ENCODE results near the gene NHS. TPM values are rescaled to one million over a fixed set of nuclear protein-coding genes. Genes with fewer than 3 reads are reported as not detected.

Gene NHS
- total and polyA plus RNA-seq, 10 donors: 0.32 to 3.1 (median 2.1) TPM

DNA sequence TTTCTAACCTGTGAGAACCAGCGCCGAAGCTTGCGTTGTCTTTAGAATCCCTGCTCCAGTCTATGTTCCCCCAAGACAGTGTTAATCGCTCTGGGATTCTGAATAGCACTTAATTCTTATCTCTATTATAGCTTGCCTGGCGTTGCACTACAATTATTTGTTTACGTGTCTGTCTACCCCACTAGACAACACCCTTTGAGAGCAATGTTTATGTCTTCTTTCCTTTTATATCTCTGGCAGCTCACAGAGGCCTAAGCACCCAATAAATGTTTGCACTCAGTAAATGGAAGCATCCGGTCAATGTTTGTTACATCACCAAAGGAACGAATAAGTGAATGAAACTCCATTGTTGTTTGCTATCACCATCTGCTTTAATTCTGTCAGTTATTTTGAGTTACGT lies 4.8 kb upstream of the NHS start:
- Histone ChIP-seq H3K9me3 (no peaks in the 10 kb centered on the region), H3K36me3 (no peaks in the 10 kb centered on the region), H3K4me1 (peaks cover 0 to 5% (median 0%) of the 10 kb centered on the region in 6 donors), H3K4me3 (no peak overlapping the region), H3K27me3 (replicated peaks in 1 of 7) (peaks cover 0 to 16% (median 7%) of the 10 kb centered on the region in 7 donors), H3K27ac (no peak overlapping the region)
- no peak for DNase-seq
- WGBS, 5 donors: 81 to 91% (median 84%) methylated on average over 9 of the region's 9 CpGs
- TF ChIP-seq POLR2AphosphoS5 (IDR thresholded peaks at IDR 0.05): no peak
- intact Hi-C loops (cut with DNase I; ENCODE audit: low total_unique reads): no loop called here

- no peak overlapping the region for H3K27ac ChIP-seq
- 74 to 92% (median 85%) methylated on average over 8 of the region's 8 CpGs for WGBS, 5 donors
- no peak for DNase-seq
- intact Hi-C loops (cut with DNase I; ENCODE audit: low total_unique reads): no loop called here
- no peaks in the 10 kb centered on the region for H3K36me3 ChIP-seq
- H3K4me3 ChIP-seq: no peak overlapping the region
- TF ChIP-seq POLR2A (IDR thresholded peaks at IDR 0.05): no peak
- TF ChIP-seq POLR2AphosphoS5 (IDR thresholded peaks at IDR 0.05): no peak
- TF ChIP-seq, protein P1, sequence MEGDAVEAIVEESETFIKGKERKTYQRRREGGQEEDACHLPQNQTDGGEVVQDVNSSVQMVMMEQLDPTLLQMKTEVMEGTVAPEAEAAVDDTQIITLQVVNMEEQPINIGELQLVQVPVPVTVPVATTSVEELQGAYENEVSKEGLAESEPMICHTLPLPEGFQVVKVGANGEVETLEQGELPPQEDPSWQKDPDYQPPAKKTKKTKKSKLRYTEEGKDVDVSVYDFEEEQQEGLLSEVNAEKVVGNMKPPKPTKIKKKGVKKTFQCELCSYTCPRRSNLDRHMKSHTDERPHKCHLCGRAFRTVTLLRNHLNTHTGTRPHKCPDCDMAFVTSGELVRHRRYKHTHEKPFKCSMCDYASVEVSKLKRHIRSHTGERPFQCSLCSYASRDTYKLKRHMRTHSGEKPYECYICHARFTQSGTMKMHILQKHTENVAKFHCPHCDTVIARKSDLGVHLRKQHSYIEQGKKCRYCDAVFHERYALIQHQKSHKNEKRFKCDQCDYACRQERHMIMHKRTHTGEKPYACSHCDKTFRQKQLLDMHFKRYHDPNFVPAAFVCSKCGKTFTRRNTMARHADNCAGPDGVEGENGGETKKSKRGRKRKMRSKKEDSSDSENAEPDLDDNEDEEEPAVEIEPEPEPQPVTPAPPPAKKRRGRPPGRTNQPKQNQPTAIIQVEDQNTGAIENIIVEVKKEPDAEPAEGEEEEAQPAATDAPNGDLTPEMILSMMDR (IDR thresholded peaks at IDR 0.05 in 8 of 11, conservative IDR thresholded peaks at IDR 0.05 in 3 of 11): no peak
- peaks cover 0 to 35% (median 25%) of the 10 kb centered on the region in 7 donors for H3K27me3 ChIP-seq (replicated peaks in 1 of 7)
- H3K4me1 ChIP-seq: peaks cover 0 to 20% (median 0%) of the 10 kb centered on the region in 6 donors
- H3K9me3 ChIP-seq: no peaks in the 10 kb centered on the region
These were observed 2.9 kb upstream of the NHS start for GRCh38 chrX:17372052-17372451.

- intact Hi-C loops (cut with DNase I; ENCODE audit: low total_unique reads): no loop called here
- WGBS, 5 donors: 74 to 95% (median 82%) methylated on average over 3 of the region's 3 CpGs
- H3K27ac ChIP-seq: no peak overlapping the region
These were observed 1.7 kb upstream of the NHS start for GRCh38 chrX:17373337-17373736.

DNA sequence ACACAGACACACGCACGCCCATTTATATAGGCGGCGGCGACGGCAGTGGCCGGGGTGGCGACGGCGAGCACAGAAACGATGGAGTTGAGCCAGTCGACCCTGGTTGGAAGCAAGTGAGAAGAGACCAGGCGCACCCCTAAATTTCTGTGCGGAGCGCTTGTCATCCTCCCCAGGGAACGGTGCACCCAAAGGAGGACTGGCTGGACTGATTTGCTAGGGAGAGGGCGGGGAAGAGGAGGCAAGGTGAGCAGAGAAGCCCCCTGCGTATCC lies 302 bp downstream of the NHS start:
- Histone ChIP-seq H3K27ac (peak overlapping the region in 5 of 8 donors; percentile 18 to 55 (median 38)), H3K36me3 (no peaks in the 10 kb centered on the region), H3K9me3 (no peaks in the 10 kb centered on the region), H3K27me3 (replicated peaks in 1 of 7) (peaks cover 0 to 55% (median 32%) of the 10 kb centered on the region in 7 donors), H3K4me3 (peak overlapping the region in 7 of 8 donors; percentile 27 to 61 (median 35)), H3K4me1 (peaks cover 0 to 27% (median 0%) of the 10 kb centered on the region in 6 donors)
- intact Hi-C loops (cut with DNase I; ENCODE audit: low total_unique reads): no loop called here
- no peak for DNase-seq
- WGBS, 5 donors: 0 to 44% (median 1%) methylated on average over 5 to 18 of the region's 18 CpGs
- no peak for TF ChIP-seq POLR2A (IDR thresholded peaks at IDR 0.05)
- no peak for TF ChIP-seq POLR2AphosphoS5 (IDR thresholded peaks at IDR 0.05)
- TF ChIP-seq, protein P1 (IDR thresholded peaks at IDR 0.05 in 8 of 11, conservative IDR thresholded peaks at IDR 0.05 in 3 of 11): no peak

More at GRCh38 chrX:17373337-17373736, 1.7 kb upstream of the NHS start:
- no peak for DNase-seq
- no peaks in the 10 kb centered on the region for H3K9me3 ChIP-seq
- TF ChIP-seq, protein P1 (IDR thresholded peaks at IDR 0.05 in 8 of 11, conservative IDR thresholded peaks at IDR 0.05 in 3 of 11): no peak
- TF ChIP-seq POLR2A (IDR thresholded peaks at IDR 0.05) (no peak), POLR2AphosphoS5 (IDR thresholded peaks at IDR 0.05) (no peak)
- no peak overlapping the region for H3K4me3 ChIP-seq
- H3K27me3 ChIP-seq (replicated peaks in 1 of 7): peaks cover 0 to 48% (median 32%) of the 10 kb centered on the region in 7 donors
- no peaks in the 10 kb centered on the region for H3K36me3 ChIP-seq
- H3K4me1 ChIP-seq: peaks cover 0 to 27% (median 0%) of the 10 kb centered on the region in 6 donors
